Measurements from ENCODE around the gene ARHGAP26.
A peak's percentile ranks its signal among the peaks of the same experiment; 100 is the strongest.

ARHGAP26 gene

DNA sequence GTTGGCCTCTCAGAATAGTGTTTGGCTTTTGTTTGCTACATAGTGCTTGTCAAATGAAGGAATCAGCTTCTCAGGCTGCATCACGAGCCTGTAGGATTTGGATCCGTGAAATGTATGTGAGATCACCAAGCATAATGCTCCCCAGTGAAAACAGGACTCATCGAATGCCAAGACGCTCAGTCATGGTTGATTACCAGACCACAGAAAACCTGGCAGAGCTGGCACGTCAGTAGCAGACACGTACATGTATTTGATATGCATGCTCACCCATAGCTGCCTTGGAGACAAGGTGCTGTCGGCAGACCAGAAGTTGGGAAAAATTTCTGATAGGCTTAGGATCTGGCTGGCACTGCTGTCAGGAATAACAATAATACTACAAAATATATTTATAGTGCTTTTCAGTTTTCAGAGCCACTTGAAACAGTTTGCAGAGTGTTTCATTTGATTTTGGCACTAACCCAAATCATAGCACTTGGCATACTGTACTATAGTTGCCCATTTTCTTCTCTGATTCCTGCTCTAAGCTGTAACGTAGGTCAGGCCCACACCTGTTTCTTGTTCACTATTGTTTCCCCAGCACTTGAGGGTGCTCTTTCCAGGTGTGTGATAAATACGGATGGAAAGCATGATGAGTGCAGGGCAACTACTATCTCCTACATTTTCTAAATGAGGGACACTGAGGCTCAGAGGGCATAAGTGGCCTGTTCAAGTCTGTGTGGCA is 407.2 kb downstream of the ARHGAP26 start:
- DNase-seq: no peak

DNA sequence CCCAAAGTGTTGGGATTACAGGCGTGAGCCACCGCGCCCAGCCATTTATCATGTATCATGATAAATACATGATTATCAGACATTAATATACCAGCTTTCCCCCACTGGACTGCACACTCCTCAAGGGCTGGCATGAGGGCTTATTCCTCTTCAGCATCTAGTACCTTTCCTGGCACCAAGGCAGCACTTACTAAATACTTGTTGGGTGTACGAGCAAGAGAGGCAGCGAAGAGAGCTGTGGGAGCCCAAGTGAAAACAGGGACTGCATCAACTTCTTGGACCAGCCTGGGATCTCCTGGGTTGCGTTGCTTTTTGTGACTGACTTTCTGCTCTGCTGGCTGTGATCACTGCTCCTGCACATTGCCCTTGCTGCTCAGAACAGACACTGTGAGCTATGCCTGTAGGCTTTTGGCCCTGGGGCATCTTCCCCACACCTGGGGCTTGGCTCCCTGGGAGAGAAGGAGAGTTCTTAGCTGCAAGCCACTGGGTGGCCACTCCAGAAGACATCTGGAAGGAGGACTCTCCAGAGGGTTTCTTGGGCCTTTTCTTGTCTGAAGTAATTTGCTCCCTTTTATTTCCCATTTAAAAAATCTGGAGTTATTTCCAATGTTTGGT is 409.1 kb downstream of the ARHGAP26 start:
- no peak for DNase-seq

DNA sequence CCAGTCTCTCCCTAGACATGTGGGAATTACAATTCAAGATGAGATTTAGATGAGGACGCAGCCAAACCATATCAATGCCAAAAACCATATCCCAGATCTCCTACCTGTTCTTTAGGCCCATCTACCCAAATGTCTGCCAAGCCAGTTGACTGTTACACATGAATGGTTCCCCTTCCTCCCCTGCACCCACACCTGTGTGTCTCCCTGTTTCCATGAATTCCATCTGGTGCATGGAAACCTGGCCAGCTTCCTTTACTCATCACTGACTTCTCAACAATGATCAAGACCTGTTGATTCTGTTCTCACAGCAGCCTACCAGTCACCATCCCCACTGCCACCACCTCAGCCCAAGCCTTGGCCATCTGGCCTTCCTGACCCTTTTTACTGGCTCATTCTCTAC is 410.6 kb downstream of the ARHGAP26 start:
- DNase-seq: no peak

DNA sequence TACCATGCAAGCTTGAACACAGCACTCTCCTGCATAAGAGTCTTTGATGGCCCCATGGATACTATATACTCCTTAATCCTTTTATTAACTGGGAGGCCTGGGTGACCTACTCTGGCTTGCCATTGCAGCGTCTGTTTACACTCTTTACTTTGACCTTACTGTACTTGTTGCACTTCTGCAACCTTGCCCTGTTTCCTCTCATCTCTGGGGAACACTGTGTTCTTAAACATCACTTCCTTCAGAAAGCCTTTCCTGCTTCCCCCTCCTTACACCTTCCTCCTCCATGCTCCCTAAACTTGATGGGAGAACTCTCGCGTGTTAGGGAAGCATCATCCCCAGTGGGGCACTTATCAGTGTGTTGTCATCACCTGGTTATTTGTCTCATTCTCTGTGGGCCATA is 411.0 kb downstream of the ARHGAP26 start:
- DNase-seq: no peak

DNA sequence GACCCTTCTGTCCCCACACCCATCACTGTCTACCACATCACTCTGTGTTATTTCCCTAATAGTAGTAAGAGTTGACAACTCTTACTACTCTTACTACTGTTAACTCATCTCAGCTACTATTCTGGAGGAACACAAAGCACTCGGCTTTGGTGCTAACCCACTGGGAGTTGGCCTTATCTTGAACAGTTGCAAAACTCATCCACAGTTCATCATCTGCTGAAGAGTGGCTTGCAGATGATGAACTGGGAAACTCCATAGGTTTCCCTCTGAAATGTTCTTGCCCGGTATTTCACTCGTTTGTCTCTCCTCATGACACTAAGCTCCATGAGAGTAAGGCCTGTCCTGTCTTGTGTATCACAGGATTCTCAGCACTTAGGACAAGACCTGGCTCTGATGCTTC is 411.9 kb downstream of the ARHGAP26 start:
- no peak for DNase-seq

DNA sequence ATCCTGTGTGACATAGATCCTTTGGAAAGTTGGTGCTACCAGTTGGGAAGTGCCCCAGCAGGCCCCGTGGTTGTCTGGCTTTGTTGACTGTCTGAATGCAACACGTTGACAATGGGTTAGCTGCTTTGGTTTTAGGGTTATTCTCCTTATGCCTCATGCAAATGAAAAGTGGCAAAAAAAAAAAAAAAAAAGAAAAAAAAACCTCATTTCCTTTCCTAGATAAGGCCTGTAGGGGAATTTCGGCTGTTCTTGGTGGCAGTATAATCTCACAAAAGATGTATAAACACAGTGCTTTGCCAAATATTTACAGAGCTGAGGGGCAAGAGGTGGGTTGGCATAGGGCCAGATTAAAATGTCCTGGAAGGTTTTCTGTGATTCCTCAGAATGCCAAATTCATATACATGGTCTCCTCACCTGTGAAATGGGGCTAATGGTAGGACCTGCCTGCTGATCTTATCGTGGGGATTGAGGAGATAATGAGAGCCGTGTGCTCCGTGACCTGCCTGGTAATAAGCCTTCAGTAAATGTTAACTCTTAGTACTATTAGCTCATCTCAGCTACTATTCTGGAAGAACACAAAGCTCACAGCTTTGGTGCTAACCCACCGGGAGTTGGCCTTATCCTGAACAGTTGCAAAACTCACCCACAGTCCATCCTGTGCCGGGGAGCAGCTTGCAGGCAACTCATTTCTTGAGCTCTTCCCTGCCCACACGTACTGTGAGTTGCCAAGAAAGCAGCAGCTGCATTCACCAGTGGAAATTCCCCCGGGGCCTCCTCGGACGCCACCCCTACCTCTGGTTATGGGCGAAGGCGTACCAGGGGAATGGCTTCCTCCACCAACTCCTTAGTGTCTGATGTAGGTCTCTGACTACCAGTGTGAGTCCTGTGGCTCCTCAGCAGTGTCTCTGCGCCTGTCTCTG is 413.0 kb downstream of the ARHGAP26 start:
- peak; percentile 36 for DNase-seq

- no peak for DNase-seq
These were observed 413.8 kb downstream of the ARHGAP26 start for GRCh38 chr5:143183989-143184388.

DNA sequence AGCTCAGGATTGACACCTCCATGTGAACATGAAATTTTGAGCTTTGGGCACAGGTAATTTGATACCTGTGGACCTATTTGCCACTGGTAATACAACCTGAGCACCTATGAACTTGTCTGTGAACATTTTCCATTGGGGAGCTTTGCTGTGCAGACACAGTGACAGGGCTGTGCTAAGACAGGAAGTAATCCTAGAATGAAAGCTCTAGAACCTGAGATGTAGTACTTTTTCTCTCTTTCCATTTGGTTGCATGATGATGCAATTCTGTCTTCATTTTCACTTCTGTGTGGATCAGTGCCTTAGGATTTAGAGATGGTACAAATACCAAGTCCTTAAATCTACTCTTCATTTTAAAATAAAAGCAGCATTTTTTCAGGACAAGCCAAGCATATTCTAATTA is 416.4 kb downstream of the ARHGAP26 start:
- DNase-seq: no peak

- no peak for DNase-seq
These were observed 417.3 kb downstream of the ARHGAP26 start for GRCh38 chr5:143187495-143187894.

GRCh38 chr5:143188083-143188482 is 417.9 kb downstream of the ARHGAP26 start:
- DNase-seq: no peak

- DNase-seq: no peak
These were observed 418.5 kb downstream of the ARHGAP26 start for GRCh38 chr5:143188692-143189091.

- DNase-seq: no peak
These were observed 420.2 kb downstream of the ARHGAP26 start for GRCh38 chr5:143190260-143190810.

- DNase-seq: no peak
These were observed 421.5 kb downstream of the ARHGAP26 start for GRCh38 chr5:143191720-143192119.

- DNase-seq: no peak
These were observed 422.2 kb downstream of the ARHGAP26 start for GRCh38 chr5:143192191-143192900.

- DNase-seq: no peak
These were observed 424.0 kb downstream of the ARHGAP26 start for GRCh38 chr5:143194206-143194605.

GRCh38 chr5:143194713-143195112 is 424.5 kb downstream of the ARHGAP26 start:
- no peak for DNase-seq

- DNase-seq: no peak
These were observed 425.3 kb downstream of the ARHGAP26 start for GRCh38 chr5:143195491-143195890.

DNA sequence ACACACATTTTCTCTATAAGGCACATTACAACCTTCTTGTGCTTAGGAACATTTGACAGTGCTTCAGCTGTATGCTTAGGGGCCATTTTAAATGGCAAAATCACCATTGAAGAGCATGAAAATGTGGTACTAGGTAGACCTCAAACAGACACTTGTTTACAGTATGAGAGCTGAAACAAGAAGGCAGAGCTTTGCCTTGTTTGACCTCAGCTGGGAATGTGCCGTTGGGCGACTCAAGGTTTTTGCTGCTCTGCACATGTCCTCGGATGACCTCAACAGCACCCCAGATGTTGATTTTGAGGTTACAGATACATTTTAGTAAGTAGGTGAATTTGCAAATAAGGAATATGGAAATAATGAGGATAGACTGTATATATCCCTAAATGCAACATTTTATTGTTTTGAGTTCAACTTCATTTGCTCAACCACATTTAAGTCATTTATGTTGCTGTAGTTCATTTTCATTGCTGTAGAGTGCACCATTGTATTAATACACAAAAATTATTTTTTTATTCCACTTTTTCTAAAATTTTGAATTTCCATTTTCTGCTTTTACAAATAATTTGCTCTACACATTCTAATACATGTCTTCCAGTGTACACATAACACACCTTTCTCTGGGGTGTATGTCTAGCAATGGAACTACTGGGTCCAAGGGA is 426.6 kb downstream of the ARHGAP26 start:
- DNase-seq: no peak

- no peak for DNase-seq
These were observed 427.1 kb downstream of the ARHGAP26 start for GRCh38 chr5:143197260-143197656.

GRCh38 chr5:143198332-143198731 is 428.2 kb downstream of the ARHGAP26 start:
- DNase-seq: no peak

DNA sequence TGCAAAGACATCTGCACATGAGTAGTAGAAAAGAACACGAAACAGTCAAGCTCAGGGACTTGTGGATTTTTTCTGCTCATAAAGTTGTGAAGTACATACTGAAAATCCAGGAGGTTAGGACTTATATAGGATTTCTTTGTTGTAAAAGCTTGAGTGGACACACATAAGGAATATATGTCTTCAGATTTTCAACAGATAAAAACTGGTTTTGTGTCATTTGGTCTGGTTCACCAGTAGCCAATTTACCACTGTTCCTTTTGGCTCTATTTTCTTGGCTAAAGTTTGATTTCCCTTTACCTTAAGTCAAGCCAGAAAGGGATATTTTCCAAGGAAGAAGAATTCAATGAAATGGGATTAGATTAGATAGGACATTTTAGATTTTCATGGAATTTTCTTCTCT is 429.0 kb downstream of the ARHGAP26 start:
- DNase-seq: no peak

- no peak for DNase-seq
These were observed 429.7 kb downstream of the ARHGAP26 start for GRCh38 chr5:143199843-143200242.
